ENCODE results near the gene KIRREL3. TPM values are rescaled to one million over a fixed set of nuclear protein-coding genes. Genes with fewer than 3 reads are reported as not detected.
"Not testable (repeated sequence)": the region's sequence is repeated elsewhere in the genome, so short reads cannot be mapped to it uniquely, and the experiment has no call there.

The KIRREL3 gene
- total and polyA plus RNA-seq, 3 donors from 2014 or later: 1.0 to 1.1 (median 1.1) TPM

- TF ChIP-seq, protein P1, sequence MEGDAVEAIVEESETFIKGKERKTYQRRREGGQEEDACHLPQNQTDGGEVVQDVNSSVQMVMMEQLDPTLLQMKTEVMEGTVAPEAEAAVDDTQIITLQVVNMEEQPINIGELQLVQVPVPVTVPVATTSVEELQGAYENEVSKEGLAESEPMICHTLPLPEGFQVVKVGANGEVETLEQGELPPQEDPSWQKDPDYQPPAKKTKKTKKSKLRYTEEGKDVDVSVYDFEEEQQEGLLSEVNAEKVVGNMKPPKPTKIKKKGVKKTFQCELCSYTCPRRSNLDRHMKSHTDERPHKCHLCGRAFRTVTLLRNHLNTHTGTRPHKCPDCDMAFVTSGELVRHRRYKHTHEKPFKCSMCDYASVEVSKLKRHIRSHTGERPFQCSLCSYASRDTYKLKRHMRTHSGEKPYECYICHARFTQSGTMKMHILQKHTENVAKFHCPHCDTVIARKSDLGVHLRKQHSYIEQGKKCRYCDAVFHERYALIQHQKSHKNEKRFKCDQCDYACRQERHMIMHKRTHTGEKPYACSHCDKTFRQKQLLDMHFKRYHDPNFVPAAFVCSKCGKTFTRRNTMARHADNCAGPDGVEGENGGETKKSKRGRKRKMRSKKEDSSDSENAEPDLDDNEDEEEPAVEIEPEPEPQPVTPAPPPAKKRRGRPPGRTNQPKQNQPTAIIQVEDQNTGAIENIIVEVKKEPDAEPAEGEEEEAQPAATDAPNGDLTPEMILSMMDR (IDR thresholded peaks at IDR 0.05): no peak
- no peak for TF ChIP-seq POLR2A (IDR thresholded peaks at IDR 0.05)
- no peak for DNase-seq
- Histone ChIP-seq H3K4me1 (peaks cover 73% of the 10 kb centered on the region), H3K4me3 (no peak overlapping the region), H3K36me3 (ENCODE audit: low read depth, missing control alignments) (no peaks in the 10 kb centered on the region), H3K9me3 (no peaks in the 10 kb centered on the region), H3K27me3 (no peaks in the 10 kb centered on the region), H3K27ac (no peak overlapping the region)
- 57 to 72% methylated on average over 2 to 4 of the region's 4 CpGs for WGBS, 2 donors
- intact Hi-C loops (cut with DNase I; ENCODE audit: low total_unique reads): no loop called here
Measured at GRCh38 chr11:126398296-126398695, 602.3 kb downstream of the KIRREL3 start.

DNA sequence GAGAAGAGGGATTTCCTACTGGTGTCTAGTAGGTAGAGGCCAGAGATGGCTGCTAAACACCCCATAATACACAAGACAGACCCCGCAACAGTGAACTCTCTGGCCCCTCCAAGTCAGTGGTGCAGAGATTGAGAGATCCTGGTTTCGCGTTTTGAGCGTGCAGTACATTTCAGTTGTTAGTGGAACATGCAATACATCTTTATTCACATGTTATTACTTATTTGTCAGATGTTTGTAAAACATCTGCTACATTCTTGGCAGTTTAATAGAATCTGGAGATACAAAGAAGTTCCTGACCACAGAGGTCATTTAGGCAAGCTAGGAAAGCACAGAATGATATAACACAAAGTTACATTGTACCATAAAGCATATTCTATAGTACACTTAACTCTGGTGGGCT lies 603.6 kb downstream of the KIRREL3 start:
- H3K9me3 ChIP-seq: no peaks in the 10 kb centered on the region
- TF ChIP-seq POLR2A (IDR thresholded peaks at IDR 0.05): no peak
- TF ChIP-seq, protein P1 (IDR thresholded peaks at IDR 0.05): no peak
- WGBS, 2 donors: 65 to 87% methylated on average over 4 of the region's 4 CpGs
- no peak for DNase-seq
- peaks cover 76% of the 10 kb centered on the region for H3K4me1 ChIP-seq
- no peak overlapping the region for H3K4me3 ChIP-seq
- H3K27ac ChIP-seq: peak overlapping the region in 1 of 2 donors; percentile 73
- no peaks in the 10 kb centered on the region for H3K27me3 ChIP-seq
- intact Hi-C loops (cut with DNase I; ENCODE audit: low total_unique reads): no loop called here
- H3K36me3 ChIP-seq (ENCODE audit: low read depth, missing control alignments): no peaks in the 10 kb centered on the region

DNA sequence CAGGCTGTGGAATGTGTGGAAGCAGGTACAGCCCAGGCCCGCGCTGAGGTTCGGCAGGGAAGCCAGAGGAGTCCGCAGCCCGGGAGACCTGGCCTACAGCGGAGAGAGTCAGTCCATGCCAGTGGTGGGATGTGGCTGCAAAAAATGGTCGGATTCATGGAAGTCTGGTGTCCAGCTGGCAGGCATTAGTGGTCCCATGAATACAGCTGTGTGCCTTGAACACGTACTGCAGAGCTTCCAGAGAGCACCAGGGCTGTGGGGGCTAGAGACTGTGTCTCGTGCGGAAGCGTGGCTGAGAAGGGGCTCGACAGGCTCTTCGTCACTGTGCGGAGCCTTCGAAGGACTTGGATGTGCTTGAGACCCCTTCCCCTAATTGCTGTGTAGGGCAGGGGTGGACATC lies 604.3 kb downstream of the KIRREL3 start:
- intact Hi-C loops (cut with DNase I; ENCODE audit: low total_unique reads); H3K36me3 ChIP-seq (ENCODE audit: low read depth, missing control alignments); H3K27me3 ChIP-seq; H3K9me3 ChIP-seq; H3K4me3 ChIP-seq; DNase-seq: not testable (repeated sequence)
- 68 to 70% methylated on average over 10 to 15 of the region's 15 CpGs for WGBS, 2 donors
- peak overlapping the region in 1 of 2 donors; percentile 73 for H3K27ac ChIP-seq
- H3K4me1 ChIP-seq: peaks cover 76% of the 10 kb centered on the region

- intact Hi-C loops (cut with DNase I; ENCODE audit: low total_unique reads); H3K27me3 ChIP-seq; H3K4me3 ChIP-seq; H3K9me3 ChIP-seq; H3K36me3 ChIP-seq (ENCODE audit: low read depth, missing control alignments): not testable (repeated sequence)
- peak; percentile 86 for DNase-seq
- WGBS, 2 donors: 43 to 56% methylated on average over 9 to 11 of the region's 13 CpGs
- H3K4me1 ChIP-seq: peaks cover 76% of the 10 kb centered on the region
- H3K27ac ChIP-seq: peak overlapping the region; percentile 76 to 77
Measured at GRCh38 chr11:126395784-126396183, 604.8 kb downstream of the KIRREL3 start.

DNA sequence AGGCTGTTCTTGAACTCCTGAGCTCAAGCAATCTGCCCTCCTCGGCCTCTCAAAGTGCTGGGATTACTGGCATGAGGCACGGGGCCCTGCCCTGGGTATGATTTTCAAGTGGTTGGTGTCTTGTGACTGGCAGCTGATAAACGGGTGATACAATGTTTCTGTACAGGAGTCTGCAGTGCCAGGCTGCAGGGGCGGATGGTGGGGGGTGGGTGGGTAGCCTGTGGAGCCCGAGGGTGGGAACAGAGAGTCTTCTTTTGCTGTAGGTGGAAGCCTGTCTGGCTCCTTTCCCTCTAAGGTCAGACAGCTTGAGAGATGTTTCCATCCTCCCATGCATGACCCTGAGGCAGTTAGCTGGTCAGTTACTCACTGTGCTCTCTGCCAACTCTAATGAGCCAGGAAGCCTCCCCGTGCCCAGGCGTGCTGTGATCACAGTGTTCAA lies 605.9 kb downstream of the KIRREL3 start:
- H3K9me3 ChIP-seq; H3K4me3 ChIP-seq; intact Hi-C loops (cut with DNase I; ENCODE audit: low total_unique reads); H3K27me3 ChIP-seq; H3K36me3 ChIP-seq (ENCODE audit: low read depth, missing control alignments): not testable (repeated sequence)
- peak; percentile 93 for DNase-seq
- Histone ChIP-seq H3K4me1 (peaks cover 65% of the 10 kb centered on the region), H3K27ac (peak overlapping the region; percentile 33 to 77)
- 48% methylated on average over 6 of the region's 7 CpGs; no CpG with 5 or more reads in 1 of the 2 donors for WGBS, 2 donors

DNA sequence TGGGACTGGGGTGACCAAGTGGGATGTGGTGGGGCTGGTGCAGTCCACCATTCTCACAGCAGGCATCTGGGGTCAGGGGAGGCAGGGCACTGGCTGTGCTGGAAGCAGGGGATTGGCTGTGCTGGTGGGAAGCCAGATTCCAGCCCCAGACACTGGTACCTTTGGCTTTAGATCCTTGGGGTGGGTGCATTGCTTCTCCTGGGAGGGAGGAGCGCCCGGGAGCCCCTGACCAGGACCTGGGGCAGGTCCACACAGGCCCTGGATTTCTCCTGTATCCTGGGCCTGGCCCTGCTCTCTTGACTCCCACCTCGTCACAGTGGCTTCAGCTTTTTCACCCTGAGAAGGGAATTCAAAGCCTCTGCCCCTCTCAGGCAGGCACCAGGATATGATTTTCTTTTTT lies 606.5 kb downstream of the KIRREL3 start:
- H3K36me3 ChIP-seq (ENCODE audit: low read depth, missing control alignments): no peaks in the 10 kb centered on the region
- H3K27me3 ChIP-seq: no peaks in the 10 kb centered on the region
- H3K27ac ChIP-seq: peak overlapping the region; percentile 33 to 77
- intact Hi-C loops (cut with DNase I; ENCODE audit: low total_unique reads): no loop called here
- H3K9me3 ChIP-seq: no peaks in the 10 kb centered on the region
- no peak for DNase-seq
- no peak overlapping the region for H3K4me3 ChIP-seq
- 68 to 75% methylated on average over 3 of the region's 3 CpGs for WGBS, 2 donors
- H3K4me1 ChIP-seq: peaks cover 62% of the 10 kb centered on the region
- no peak for TF ChIP-seq POLR2A (IDR thresholded peaks at IDR 0.05)
- TF ChIP-seq, protein P1 (IDR thresholded peaks at IDR 0.05): no peak

All from testis (tissue), 3 donors.